ENCODE results near the gene MRPL27.
"Not testable (repeated sequence)": the region's sequence is repeated elsewhere in the genome, so short reads cannot be mapped to it uniquely, and the experiment has no call there.

Gene MRPL27

GRCh38 chr17:50372758-50373556, at the start of gene MRPL27, which contains the start of gene EME1:
Gene MRPL27 (minus strand): TSS chr17:50373184. CDS start chr17:50373170, 14 bp downstream.
Gene EME1 (plus strand): TSS chr17:50373229. CDS start chr17:50375209, 1,980 bp downstream.
- no peak for TF ChIP-seq CTCF (IDR thresholded peaks at IDR 0.05; ENCODE audit: insufficient read depth, low read depth, low read length, missing control alignments)
- peak within 1 kb of the TSS; percentile 69 for H3K4me3 ChIP-seq (ENCODE audit: low read depth, low read length)
- DNase-seq (ENCODE audit: low read depth): peak; percentile 92

GRCh38 chr17:50422738-50423137, 49.8 kb upstream of the MRPL27 start:
- no peak overlapping the region for H3K4me3 ChIP-seq (ENCODE audit: low read depth, low read length)
- no peak for DNase-seq (ENCODE audit: low read depth)
- TF ChIP-seq CTCF (IDR thresholded peaks at IDR 0.05; ENCODE audit: insufficient read depth, low read depth, low read length, missing control alignments): no peak

GRCh38 chr17:50421308-50422051, 48.5 kb upstream of the MRPL27 start:
- DNase-seq (ENCODE audit: low read depth): peak; percentile 32
- H3K4me3 ChIP-seq (ENCODE audit: low read depth, low read length): peak overlapping the region; percentile 40
- no peak for TF ChIP-seq CTCF (IDR thresholded peaks at IDR 0.05; ENCODE audit: insufficient read depth, low read depth, low read length, missing control alignments)

- TF ChIP-seq CTCF (IDR thresholded peaks at IDR 0.05; ENCODE audit: insufficient read depth, low read depth, low read length, missing control alignments): no peak
- DNase-seq (ENCODE audit: low read depth): no peak
- no peak overlapping the region for H3K4me3 ChIP-seq (ENCODE audit: low read depth, low read length)
Measured at GRCh38 chr17:50420419-50421112, 47.6 kb upstream of the MRPL27 start.

GRCh38 chr17:50419577-50419976, 46.6 kb upstream of the MRPL27 start:
- not testable (repeated sequence) for H3K4me3 ChIP-seq (ENCODE audit: low read depth, low read length); DNase-seq (ENCODE audit: low read depth)

GRCh38 chr17:50414808-50415207, 41.8 kb upstream of the MRPL27 start:
- no peak overlapping the region for H3K4me3 ChIP-seq (ENCODE audit: low read depth, low read length)
- DNase-seq (ENCODE audit: low read depth): no peak
- no peak for TF ChIP-seq CTCF (IDR thresholded peaks at IDR 0.05; ENCODE audit: insufficient read depth, low read depth, low read length, missing control alignments)

- DNase-seq (ENCODE audit: low read depth): no peak
- H3K4me3 ChIP-seq (ENCODE audit: low read depth, low read length): no peak overlapping the region
- TF ChIP-seq CTCF (IDR thresholded peaks at IDR 0.05; ENCODE audit: insufficient read depth, low read depth, low read length, missing control alignments): no peak
Measured at GRCh38 chr17:50412188-50412732, 39.3 kb upstream of the MRPL27 start.
